Testis (tissue), 3 donors: ENCODE measurements around the gene TGM3. TPM values are rescaled to one million over a fixed set of nuclear protein-coding genes. Genes with fewer than 3 reads are reported as not detected.

Source experiments
- DNase-seq: peaks from one replicate; pipeline ENCODE4 v3.0.0-alpha.2; 2019
- H3K27ac ChIP-seq, 2 donors: fragments of 200-600 bp; sonication (generic); one replicate each; pipeline ENCODE4 v1.5.1; 2019
- H3K27me3 ChIP-seq: fragments of 200-600 bp; sonication (generic); one replicate; pipeline ENCODE4 v1.5.1; 2019
- H3K36me3 ChIP-seq: fragments of 200-600 bp; sonication (generic); one replicate; pipeline ENCODE4 v1.5.1; 2017; ENCODE audit warnings: low read depth; ENCODE audit errors: missing control alignments
- H3K4me1 ChIP-seq: fragments of 200-600 bp; sonication (generic); one replicate; pipeline ENCODE4 v1.5.1; 2019
- H3K4me3 ChIP-seq, 2 donors: fragments of 200-600 bp; sonication (generic); one replicate each; pipeline ENCODE4 v1.5.1; 2017 to 2019
- H3K9me3 ChIP-seq: fragments of 200-600 bp; sonication (generic); one replicate; pipeline ENCODE4 v1.5.1; 2017
- POLR2A ChIP-seq: fragments of 450-650 bp; IDR thresholded peaks from one replicate; pipeline ENCODE4 v1.6.1; 2017; ENCODE audit warnings: antibody characterized with exemption, mild to moderate bottlenecking, moderate library complexity
- WGBS, 2 donors: methylation state at CpG; one replicate each; pipeline ENCODE4 v1.1.5; 2018; 5-methylcytosine and 5-hydroxymethylcytosine counted together
- intact Hi-C: fragments of 100-400 bp; cut with DNase I; formaldehyde crosslinking; loops from one replicate; pipeline ENCODE4 v1.15.1; 2023; ENCODE audit warnings: low total_unique reads
- polyA plus RNA-seq: library from polyadenylated mRNA; stranded (reverse); fragments of 350-450 nt; fragmentation: Illumina TruSeq; extraction: RNeasy Lipid Tissue Mini Kit (QIAGEN cat#74804); gene quantifications from one replicate; pipeline ENCODE4 v1.2.3, GENCODE V29; 2014; ENCODE audit warnings: low read depth, low replicate concordance; ENCODE audit not compliant: insufficient read depth
- total RNA-seq, 2 donors: library from RNA; depleted of rRNA; stranded (reverse); fragments of >200 nt; gene quantifications; one replicate each; pipeline ENCODE4 v1.2.3, GENCODE V29; 2016
- TF ChIP-seq, protein P1 (sequence below), 3 experiments: fragments of 450-650 bp in 2 of 3; fragments of 200-600 bp in 1 of 3; sonication (generic) in 1 of 3; IDR thresholded peaks; one replicate each; pipeline ENCODE4 v1.5.1; 2016 to 2019; ENCODE audit warnings: antibody characterized with exemption in 3 of 3, mild to moderate bottlenecking in 2 of 3, moderate library complexity in 1 of 3

The TGM3 gene
- total and polyA plus RNA-seq, 3 donors from 2014 or later, result 2.6 to 4.9 (median 3.1) TPM

DNA sequence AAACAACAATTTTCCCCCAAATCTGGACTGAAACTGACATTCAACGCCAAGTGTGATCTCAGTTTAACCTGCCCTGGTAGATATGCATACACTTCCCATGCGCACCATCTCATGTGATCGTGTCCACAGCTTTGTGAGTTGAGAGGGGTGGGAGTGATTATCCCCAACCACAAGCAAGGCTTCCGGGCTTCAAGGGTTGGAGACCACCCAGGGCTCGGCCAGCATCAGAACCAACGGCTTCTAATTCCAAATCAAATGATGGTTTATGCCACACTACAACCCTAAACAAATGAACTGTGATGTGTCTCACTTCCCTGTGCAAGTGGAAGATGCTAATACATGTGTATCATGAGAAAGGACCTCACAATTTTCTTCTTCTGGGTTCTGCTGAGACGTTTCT, 515 bp upstream of the TGM3 start:
- TF ChIP-seq, protein P1, sequence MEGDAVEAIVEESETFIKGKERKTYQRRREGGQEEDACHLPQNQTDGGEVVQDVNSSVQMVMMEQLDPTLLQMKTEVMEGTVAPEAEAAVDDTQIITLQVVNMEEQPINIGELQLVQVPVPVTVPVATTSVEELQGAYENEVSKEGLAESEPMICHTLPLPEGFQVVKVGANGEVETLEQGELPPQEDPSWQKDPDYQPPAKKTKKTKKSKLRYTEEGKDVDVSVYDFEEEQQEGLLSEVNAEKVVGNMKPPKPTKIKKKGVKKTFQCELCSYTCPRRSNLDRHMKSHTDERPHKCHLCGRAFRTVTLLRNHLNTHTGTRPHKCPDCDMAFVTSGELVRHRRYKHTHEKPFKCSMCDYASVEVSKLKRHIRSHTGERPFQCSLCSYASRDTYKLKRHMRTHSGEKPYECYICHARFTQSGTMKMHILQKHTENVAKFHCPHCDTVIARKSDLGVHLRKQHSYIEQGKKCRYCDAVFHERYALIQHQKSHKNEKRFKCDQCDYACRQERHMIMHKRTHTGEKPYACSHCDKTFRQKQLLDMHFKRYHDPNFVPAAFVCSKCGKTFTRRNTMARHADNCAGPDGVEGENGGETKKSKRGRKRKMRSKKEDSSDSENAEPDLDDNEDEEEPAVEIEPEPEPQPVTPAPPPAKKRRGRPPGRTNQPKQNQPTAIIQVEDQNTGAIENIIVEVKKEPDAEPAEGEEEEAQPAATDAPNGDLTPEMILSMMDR (IDR thresholded peaks at IDR 0.05), result no peak
- no peak for TF ChIP-seq POLR2A
- Histone ChIP-seq H3K9me3 (no peaks in the 10 kb centered on the region), H3K36me3 (no peaks in the 10 kb centered on the region), H3K27ac (no peak overlapping the region), H3K4me3 (no peak overlapping the region), H3K4me1 (no peaks in the 10 kb centered on the region), H3K27me3 (no peaks in the 10 kb centered on the region)
- no peak for DNase-seq
- intact Hi-C loops, result no loop called here
- WGBS, 2 donors, result 85 to 89% methylated on average over 7 of the region's 7 CpGs

DNA sequence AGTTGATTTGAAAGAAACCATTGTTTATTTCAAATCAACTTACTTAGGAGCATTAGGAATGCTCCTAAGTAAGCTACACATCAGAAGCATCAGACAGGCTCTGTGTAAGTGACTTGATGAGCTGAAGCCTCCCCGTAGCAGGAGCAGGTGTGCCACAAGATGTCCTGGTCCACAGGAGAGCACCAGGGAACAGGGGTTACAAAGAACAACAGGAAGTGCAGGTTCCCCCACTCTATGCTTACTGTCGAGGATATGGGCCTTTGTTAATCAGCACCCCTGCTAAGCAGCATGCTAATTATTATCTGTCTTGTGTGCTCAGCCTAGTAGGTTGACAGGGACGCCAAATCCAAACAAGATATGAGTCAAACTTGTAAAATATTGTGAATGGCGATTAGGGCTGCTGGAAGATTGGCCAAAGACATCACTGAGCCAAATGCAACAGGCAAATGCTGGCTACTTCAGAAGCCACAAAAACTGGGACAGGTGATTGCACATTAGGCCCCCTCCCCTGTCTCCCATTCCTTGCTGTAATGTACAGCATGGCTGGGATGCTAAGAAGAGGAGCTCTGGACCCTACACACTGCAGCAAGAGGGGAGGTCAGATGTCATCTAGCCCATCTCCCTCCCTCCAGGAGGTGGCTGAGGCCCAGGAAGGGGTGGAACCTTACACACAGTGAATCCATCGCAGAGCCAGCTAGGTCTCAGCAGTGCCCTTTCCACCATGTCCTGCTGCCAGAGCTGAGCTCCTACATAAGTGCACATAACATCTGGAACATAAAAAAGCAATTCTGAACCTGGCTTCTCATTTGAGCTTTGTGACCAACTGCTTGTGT, 939 bp downstream of the TGM3 start:
- intact Hi-C loops, result no loop called here
- H3K4me1 ChIP-seq, result no peaks in the 10 kb centered on the region
- TF ChIP-seq, protein P1 (IDR thresholded peaks at IDR 0.05), result no peak
- WGBS, 2 donors, result 64 to 70% methylated on average over 5 of the region's 5 CpGs
- no peaks in the 10 kb centered on the region for H3K27me3 ChIP-seq
- H3K36me3 ChIP-seq, result no peaks in the 10 kb centered on the region
- H3K27ac ChIP-seq, result no peak overlapping the region
- no peaks in the 10 kb centered on the region for H3K9me3 ChIP-seq
- H3K4me3 ChIP-seq, result no peak overlapping the region
- no peak for DNase-seq

DNA sequence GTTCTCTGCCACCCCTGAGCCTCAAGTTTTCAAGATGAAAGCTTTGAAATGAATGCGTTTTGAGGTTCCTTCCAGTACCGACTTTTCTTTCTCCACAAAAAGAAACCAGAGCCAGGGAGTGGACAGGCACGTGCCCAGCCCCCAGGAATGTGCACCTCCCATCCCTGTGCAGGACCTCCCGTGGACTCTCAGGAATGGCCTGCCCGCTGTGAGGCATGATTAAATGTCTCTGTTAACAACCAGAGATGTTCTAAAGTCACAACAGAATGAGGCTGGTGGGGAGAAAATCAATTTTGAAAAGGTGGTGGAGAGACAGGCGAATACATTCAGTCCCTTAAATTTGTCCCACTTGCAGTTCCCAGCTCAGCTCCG, 1.5 kb downstream of the TGM3 start:
- Histone ChIP-seq H3K4me3 (no peak overlapping the region), H3K9me3 (no peaks in the 10 kb centered on the region), H3K27me3 (no peaks in the 10 kb centered on the region), H3K4me1 (no peaks in the 10 kb centered on the region), H3K27ac (no peak overlapping the region), H3K36me3 (no peaks in the 10 kb centered on the region)
- intact Hi-C loops, result no loop called here
- WGBS, 2 donors, result 50 to 56% methylated on average over 7 of the region's 7 CpGs
- TF ChIP-seq POLR2A, result no peak
- TF ChIP-seq, protein P1 (IDR thresholded peaks at IDR 0.05), result no peak
- no peak for DNase-seq

DNA sequence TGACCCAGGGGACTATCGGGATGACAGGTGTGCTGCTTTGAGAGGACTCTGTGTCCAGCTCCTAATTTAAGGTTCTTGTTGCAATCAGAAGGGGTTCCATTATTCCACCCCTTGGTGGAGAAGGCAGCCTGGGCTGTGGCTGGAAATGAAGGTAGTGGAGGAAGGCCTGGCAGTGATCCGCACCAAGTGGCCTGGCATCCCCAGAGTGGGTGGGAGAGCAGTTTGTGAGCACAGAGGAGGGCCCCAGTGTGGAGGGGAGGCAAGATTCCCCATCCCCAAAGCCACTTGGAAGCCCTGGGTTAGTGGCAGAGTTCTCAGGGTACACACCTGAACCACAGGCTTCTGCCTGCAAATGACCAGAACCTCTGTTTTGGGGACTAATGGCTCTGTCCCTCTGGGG, 2.3 kb downstream of the TGM3 start:
- no peak for DNase-seq
- Histone ChIP-seq H3K4me3 (no peak overlapping the region), H3K27me3 (no peaks in the 10 kb centered on the region), H3K27ac (no peak overlapping the region), H3K4me1 (no peaks in the 10 kb centered on the region), H3K9me3 (no peaks in the 10 kb centered on the region), H3K36me3 (no peaks in the 10 kb centered on the region)
- TF ChIP-seq, protein P1 (IDR thresholded peaks at IDR 0.05), result no peak
- no peak for TF ChIP-seq POLR2A
- 100% methylated on average over 2 of the region's 2 CpGs for WGBS, 2 donors
- intact Hi-C loops, result no loop called here

DNA sequence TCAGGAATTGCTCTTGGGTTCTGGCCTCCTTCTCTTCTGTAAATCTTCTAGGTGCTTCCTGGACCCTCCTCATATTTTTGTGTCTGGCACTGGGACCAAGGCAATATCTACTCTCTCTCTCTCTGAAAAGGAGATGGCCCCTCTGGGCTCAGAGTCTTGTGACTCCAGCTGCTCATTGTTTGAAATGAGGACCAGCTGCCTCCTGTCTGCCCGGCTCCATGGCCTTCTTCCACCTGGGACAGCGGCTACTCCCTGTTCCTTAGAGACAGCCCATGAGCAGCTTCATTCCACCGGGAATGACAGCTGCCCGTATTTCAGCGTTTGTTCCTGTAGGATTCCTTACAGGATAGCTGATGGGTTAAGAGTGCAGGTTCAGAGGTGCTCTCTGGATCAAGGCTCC, 2.9 kb downstream of the TGM3 start:
- DNase-seq, result no peak
- 78% methylated on average over 5 of the region's 5 CpGs for WGBS, 2 donors
- H3K4me1 ChIP-seq, result no peaks in the 10 kb centered on the region
- intact Hi-C loops, result no loop called here
- no peaks in the 10 kb centered on the region for H3K36me3 ChIP-seq
- TF ChIP-seq, protein P1 (IDR thresholded peaks at IDR 0.05), result no peak
- no peak for TF ChIP-seq POLR2A
- no peaks in the 10 kb centered on the region for H3K27me3 ChIP-seq
- no peaks in the 10 kb centered on the region for H3K9me3 ChIP-seq
- no peak overlapping the region for H3K4me3 ChIP-seq
- no peak overlapping the region for H3K27ac ChIP-seq
